ENCODE measurements around the gene KEL. TPM values are rescaled to one million over a fixed set of nuclear protein-coding genes. Genes with fewer than 3 reads are reported as not detected.

The KEL gene
- total and polyA plus RNA-seq, 2 of the 4 experiments (the other 2 are of a cell fraction): 0.03 TPM; not detected in 1

DNA sequence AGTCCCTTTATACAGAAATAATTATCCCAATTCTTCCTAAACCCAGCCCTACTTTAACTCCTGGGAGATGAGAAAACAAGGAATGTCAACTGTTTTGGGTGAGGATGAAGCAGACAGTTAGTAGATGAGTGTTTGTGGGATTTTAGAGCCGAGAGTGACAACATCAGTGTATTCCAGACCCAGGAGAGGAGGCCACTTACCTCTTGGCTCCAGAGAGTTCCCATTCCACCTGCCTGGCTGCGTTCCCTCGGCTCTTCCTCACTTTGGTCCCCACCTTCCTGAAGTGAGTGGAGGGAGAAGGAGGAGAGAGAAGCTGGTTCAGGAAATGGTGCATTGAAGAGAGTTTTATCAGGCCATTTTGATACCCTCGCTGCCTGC lies 579 bp downstream of the KEL start:
- no peak overlapping the region for H3K4ac ChIP-seq (ENCODE audit: low read depth, low read length)
- no peak overlapping the region for H3K9ac ChIP-seq (ENCODE audit: low read depth, low read length)
- dilution Hi-C loops (cut with HindIII; ENCODE audit: low sequenced_read_pairs, unreplicated experiment) (no loop called here), in situ Hi-C loops (cut with MboI; ENCODE audit: low sequenced_read_pairs) (no loop called here), intact Hi-C loops (cut with micrococcal nuclease) (no loop called here)
- ATAC-seq (ENCODE audit: low read depth): no peak
- BruUV-seq (replicated peaks): no TSS peak
- no peak overlapping the region for H2AFZ ChIP-seq (replicated peaks; ENCODE audit: low read length, poor library complexity)
- no peak overlapping the region for H2BK20ac ChIP-seq (ENCODE audit: low read depth, low read length)
- no peaks in the 10 kb centered on the region for H3K9me1 ChIP-seq (ENCODE audit: insufficient read depth, low read length)
- no peaks in the 10 kb centered on the region for H3K79me1 ChIP-seq (ENCODE audit: low read depth in 1 of 2, low read length in 2 of 2)
- H3K14ac ChIP-seq (replicated peaks; ENCODE audit: low read depth, low read length): no peak overlapping the region
- H4K8ac ChIP-seq (ENCODE audit: low read depth in 2 of 2, low read length in 2 of 2): no peak overlapping the region
- H2AK9ac ChIP-seq (replicated peaks; ENCODE audit: low read depth, low read length, poor library complexity): no peak overlapping the region
- no peaks in the 10 kb centered on the region for H3K27me3 ChIP-seq (ENCODE audit: control insufficient read depth, insufficient read depth, low read length)
- WGBS, 2 experiments (ENCODE audit: extremely low coverage in 2 of 2, insufficient read length in 1 of 2): 0% methylated on average over 2 of the region's 4 CpGs; no CpG with 5 or more reads in 1 of the 2 experiments
- TF ChIP-seq USF2 (IDR thresholded peaks at IDR 0.05; ENCODE audit: low read depth, low read length) (no peak), FOS (IDR thresholded peaks at IDR 0.05; ENCODE audit: low read depth, low read length) (no peak), MAZ (IDR thresholded peaks at IDR 0.05; ENCODE audit: borderline replicate concordance, low read depth, low read length) (no peak), CHD1 (IDR thresholded peaks at IDR 0.05; ENCODE audit: low read depth, low read length) (no peak)
- H2BK15ac ChIP-seq (ENCODE audit: low read depth, low read length): no peak overlapping the region
- no peak overlapping the region for H4K91ac ChIP-seq (ENCODE audit: insufficient read depth, low read depth, low read length)
- H3K9me3 ChIP-seq (ENCODE audit: control insufficient read depth, insufficient read depth, low read length): no peaks in the 10 kb centered on the region; the same call in 1 of the 2 replicates
- no peak overlapping the region for H3K27ac ChIP-seq (ENCODE audit: insufficient read depth, low read length)
- no peak overlapping the region for H3K56ac ChIP-seq (ENCODE audit: extremely low read depth, insufficient read depth, low read length)
- H2BK5ac ChIP-seq (ENCODE audit: low read depth, low read length, poor library complexity, severe bottlenecking): no peak overlapping the region
- H3K18ac ChIP-seq (ENCODE audit: low read depth, low read length): no peak overlapping the region
- H3K36me3 ChIP-seq (ENCODE audit: control insufficient read depth, insufficient read depth, low read length): no peaks in the 10 kb centered on the region
- H3K4me2 ChIP-seq (ENCODE audit: low read depth, low read length): no peak overlapping the region
- H3K4me1 ChIP-seq (ENCODE audit: control insufficient read depth, insufficient read depth, low read length): no peaks in the 10 kb centered on the region
- POLR2A ChIA-PET (ENCODE audit: unreplicated experiment): no interaction called here
- H3K23ac ChIP-seq (ENCODE audit: low read depth, low read length): no peak overlapping the region
- H4K5ac ChIP-seq (ENCODE audit: low read depth, low read length): no peak overlapping the region
- CTCF ChIA-PET: no interaction called here
- H2BK120ac ChIP-seq (ENCODE audit: low read depth, low read length): no peak overlapping the region
- H4K20me1 ChIP-seq (ENCODE audit: insufficient read depth, low read length): no peaks in the 10 kb centered on the region
- DNase-seq: no peak
- no peak overlapping the region for H2AK5ac ChIP-seq (ENCODE audit: low read depth, low read length)
- H3K4me3 ChIP-seq (ENCODE audit: insufficient read depth, low read depth, low read length): no peak overlapping the region
